ENCODE data around the gene STKLD1.

DNA sequence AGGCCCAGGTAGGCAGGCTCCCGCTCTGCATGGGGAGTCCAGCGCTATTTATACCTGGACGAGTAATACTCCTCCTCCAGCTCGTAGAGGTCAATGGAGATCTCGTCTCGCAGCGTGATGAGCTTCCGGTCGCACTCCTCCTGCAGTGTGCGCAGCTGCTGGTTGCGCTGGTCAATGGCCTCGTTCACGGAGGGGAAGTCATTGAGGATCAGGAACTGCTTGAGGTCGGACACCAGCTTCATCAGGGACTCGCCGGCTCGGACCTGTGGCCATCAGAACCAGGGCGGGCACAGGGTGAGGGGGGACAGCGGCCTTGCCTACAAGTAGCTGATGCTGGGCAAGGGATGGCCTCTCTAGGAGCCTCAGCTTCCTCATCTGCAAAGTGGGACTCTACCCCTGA, 32.1 kb upstream of the STKLD1 start:
- TF ChIP-seq, protein P1, sequence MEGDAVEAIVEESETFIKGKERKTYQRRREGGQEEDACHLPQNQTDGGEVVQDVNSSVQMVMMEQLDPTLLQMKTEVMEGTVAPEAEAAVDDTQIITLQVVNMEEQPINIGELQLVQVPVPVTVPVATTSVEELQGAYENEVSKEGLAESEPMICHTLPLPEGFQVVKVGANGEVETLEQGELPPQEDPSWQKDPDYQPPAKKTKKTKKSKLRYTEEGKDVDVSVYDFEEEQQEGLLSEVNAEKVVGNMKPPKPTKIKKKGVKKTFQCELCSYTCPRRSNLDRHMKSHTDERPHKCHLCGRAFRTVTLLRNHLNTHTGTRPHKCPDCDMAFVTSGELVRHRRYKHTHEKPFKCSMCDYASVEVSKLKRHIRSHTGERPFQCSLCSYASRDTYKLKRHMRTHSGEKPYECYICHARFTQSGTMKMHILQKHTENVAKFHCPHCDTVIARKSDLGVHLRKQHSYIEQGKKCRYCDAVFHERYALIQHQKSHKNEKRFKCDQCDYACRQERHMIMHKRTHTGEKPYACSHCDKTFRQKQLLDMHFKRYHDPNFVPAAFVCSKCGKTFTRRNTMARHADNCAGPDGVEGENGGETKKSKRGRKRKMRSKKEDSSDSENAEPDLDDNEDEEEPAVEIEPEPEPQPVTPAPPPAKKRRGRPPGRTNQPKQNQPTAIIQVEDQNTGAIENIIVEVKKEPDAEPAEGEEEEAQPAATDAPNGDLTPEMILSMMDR (IDR thresholded peaks at IDR 0.05), result no peak
- no peak for TF ChIP-seq POLR2AphosphoS5 (IDR thresholded peaks at IDR 0.05)
